Renal cortical epithelial cell (primary cell): ENCODE results near the gene IFT22. TPM values are rescaled to one million over a fixed set of nuclear protein-coding genes. Genes with fewer than 3 reads are reported as not detected.
A peak's percentile ranks its signal among the peaks of the same experiment; 100 is the strongest.
"Not testable (repeated sequence)": the region's sequence is repeated elsewhere in the genome, so short reads cannot be mapped to it uniquely, and the experiment has no call there.

Experiments used
- DNase-seq: peaks from one replicate; pipeline ENCODE4 v3.0.0-alpha.2; 2011; ENCODE audit warnings: low read depth
- total RNA-seq: library from RNA; depleted of rRNA; stranded (reverse); fragments of >200 nt; gene quantifications from 2 replicates; pipeline ENCODE4 v1.2.3, GENCODE V29; 2014

IFT22 gene
- total RNA-seq, 1 donor from 2014 or later = 65.0 TPM

GRCh38 chr7:101315336-101315735, 6.3 kb downstream of the IFT22 start:
- DNase-seq = peak; percentile 54

- DNase-seq = peak; percentile 40
Observed at GRCh38 chr7:101308245-101309085, 13.1 kb downstream of the IFT22 start.

- no peak for DNase-seq
Observed at GRCh38 chr7:101306307-101306706, 15.3 kb downstream of the IFT22 start.

GRCh38 chr7:101303102-101303701, 18.4 kb downstream of the IFT22 start:
- DNase-seq = no peak

- no peak for DNase-seq
Observed at GRCh38 chr7:101302641-101303101, 18.9 kb downstream of the IFT22 start.

- DNase-seq = no peak
Observed at GRCh38 chr7:101300465-101301376, 20.9 kb downstream of the IFT22 start.

GRCh38 chr7:101299511-101300464, 21.8 kb downstream of the IFT22 start:
- DNase-seq = no peak

- DNase-seq = no peak
Observed at GRCh38 chr7:101294832-101295121, 26.8 kb downstream of the IFT22 start.

- DNase-seq = no peak
Observed at GRCh38 chr7:101294039-101294831, 27.4 kb downstream of the IFT22 start.

GRCh38 chr7:101293069-101294021, 28.3 kb downstream of the IFT22 start:
- DNase-seq = not testable (repeated sequence)

GRCh38 chr7:101292566-101292965, 29.0 kb downstream of the IFT22 start:
- DNase-seq = not testable (repeated sequence)

- DNase-seq = not testable (repeated sequence)
Observed at GRCh38 chr7:101290186-101291037, 31.2 kb downstream of the IFT22 start.

GRCh38 chr7:101289687-101290086, 31.9 kb downstream of the IFT22 start:
- not testable (repeated sequence) for DNase-seq

GRCh38 chr7:101288439-101288838, 33.2 kb downstream of the IFT22 start:
- no peak for DNase-seq

- no peak for DNase-seq
Observed at GRCh38 chr7:101287032-101287431, 34.6 kb downstream of the IFT22 start.

- DNase-seq = not testable (repeated sequence)
Observed at GRCh38 chr7:101285880-101286279, 35.7 kb downstream of the IFT22 start.

GRCh38 chr7:101285171-101285570, 36.4 kb downstream of the IFT22 start:
- no peak for DNase-seq

- DNase-seq = not testable (repeated sequence)
Observed at GRCh38 chr7:101280912-101281311, 40.7 kb downstream of the IFT22 start.
